Vagina (tissue), 2 donors: ENCODE results near the gene TCF3. TPM values are rescaled to one million over a fixed set of nuclear protein-coding genes. Genes with fewer than 3 reads are reported as not detected.
"Not testable (repeated sequence)": the region's sequence is repeated elsewhere in the genome, so short reads cannot be mapped to it uniquely, and the experiment has no call there.

Experiments used
- DNase-seq, 2 donors: peaks; one replicate each; pipeline ENCODE4 v3.0.0-alpha.2; 2017; ENCODE audit errors: extremely low spot score in 2 of 2
- H3K27ac ChIP-seq: fragments of 200-600 bp; sonication (generic); one replicate; pipeline ENCODE4 v1.5.1; 2019
- H3K27me3 ChIP-seq: fragments of 200-600 bp; sonication (generic); one replicate; pipeline ENCODE4 v1.5.1; 2019
- H3K36me3 ChIP-seq, 2 donors: fragments of 200-600 bp; sonication (generic); one replicate each; pipeline ENCODE4 v1.5.1; 2017 to 2019
- H3K4me1 ChIP-seq: fragments of 200-600 bp; sonication (generic); one replicate; pipeline ENCODE4 v1.5.1; 2019
- H3K4me3 ChIP-seq, 2 donors: fragments of 200-600 bp; sonication (generic); 1 replicate in 1 of 2; 2 replicates in 1 of 2; pipeline ENCODE4 v1.5.1; 2016 to 2019
- H3K9me3 ChIP-seq: fragments of 200-600 bp; sonication (generic); one replicate; pipeline ENCODE4 v1.5.1; 2019
- POLR2A ChIP-seq, 2 donors: fragments of 450-650 bp; IDR thresholded peaks; one replicate each; pipeline ENCODE4 v1.6.1; 2017; ENCODE audit warnings: antibody characterized with exemption in 2 of 2, mild to moderate bottlenecking in 2 of 2, moderate library complexity in 2 of 2
- POLR2AphosphoS5 ChIP-seq, 2 donors: sonication (generic); formaldehyde crosslinking; IDR thresholded peaks; one replicate each; pipeline ENCODE4 v1.9.0; 2017; ENCODE audit warnings: antibody characterized with exemption in 2 of 2, mild to moderate bottlenecking in 2 of 2, low read depth in 1 of 2; ENCODE audit not compliant: insufficient read depth in 1 of 2
- intact Hi-C: fragments of 100-400 bp; cut with DNase I; formaldehyde crosslinking; loops from one replicate; pipeline ENCODE4 v1.15.1; 2023
- total RNA-seq: library from RNA; depleted of rRNA; stranded (reverse); fragments of >200 nt; gene quantifications from one replicate; pipeline ENCODE4 v1.2.3, GENCODE V29; 2016
- TF ChIP-seq, protein P1 (sequence below), 3 experiments: fragments of 450-650 bp in 2 of 3; fragments of 200-600 bp in 1 of 3; sonication (generic) in 1 of 3; IDR thresholded peaks; one replicate each; pipeline ENCODE4 v1.5.1; 2017 to 2019; ENCODE audit warnings: antibody characterized with exemption in 3 of 3, mild to moderate bottlenecking in 2 of 3, moderate library complexity in 2 of 3

TCF3 gene
- total RNA-seq, 1 donor from 2014 or later: 26.0 TPM

DNA sequence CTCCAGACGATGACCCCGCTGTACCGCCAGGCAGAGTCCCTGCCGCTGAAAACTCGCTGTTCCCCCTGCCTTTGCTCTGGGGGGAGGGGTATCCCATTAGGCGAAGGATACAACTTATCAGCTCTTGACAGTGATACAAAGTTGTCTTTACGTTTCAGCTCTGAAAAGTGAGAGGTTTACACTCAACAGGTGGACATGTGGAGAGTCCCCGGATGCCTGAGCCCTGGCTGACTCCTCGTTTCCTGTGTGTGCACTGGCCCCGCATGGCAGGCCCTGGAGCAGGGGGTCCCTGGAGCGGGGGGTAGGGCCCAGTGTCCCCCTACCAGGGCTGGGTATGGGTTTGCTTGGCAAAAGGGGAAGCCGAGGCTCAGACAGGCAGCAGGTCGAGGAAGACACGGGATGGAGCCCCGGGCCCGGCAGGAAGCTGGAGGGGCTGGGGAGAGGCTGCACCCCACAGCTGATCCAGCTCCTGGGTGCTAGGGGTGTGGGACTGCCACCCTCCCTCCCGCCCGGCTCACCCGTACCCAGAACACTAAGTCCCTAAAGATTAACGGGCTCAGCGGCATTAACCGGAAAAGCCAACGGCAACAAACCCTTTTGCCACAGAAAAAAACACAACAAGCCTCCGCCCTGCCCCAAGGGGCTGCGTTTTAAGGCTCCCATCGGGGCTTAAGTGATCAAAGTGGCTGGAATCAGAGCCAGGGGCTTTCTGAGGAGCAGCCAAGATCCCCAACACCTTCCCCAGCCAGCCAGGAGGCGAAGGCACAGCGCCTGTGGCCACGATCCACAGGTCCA is 5.6 kb downstream of the TCF3 start:
- TF ChIP-seq POLR2AphosphoS5 (IDR thresholded peaks at IDR 0.05; ENCODE audit: insufficient read depth in 1 of 2, low read depth in 1 of 2) (no peak), POLR2A (IDR thresholded peaks at IDR 0.05) (no peak)
- TF ChIP-seq, protein P1, sequence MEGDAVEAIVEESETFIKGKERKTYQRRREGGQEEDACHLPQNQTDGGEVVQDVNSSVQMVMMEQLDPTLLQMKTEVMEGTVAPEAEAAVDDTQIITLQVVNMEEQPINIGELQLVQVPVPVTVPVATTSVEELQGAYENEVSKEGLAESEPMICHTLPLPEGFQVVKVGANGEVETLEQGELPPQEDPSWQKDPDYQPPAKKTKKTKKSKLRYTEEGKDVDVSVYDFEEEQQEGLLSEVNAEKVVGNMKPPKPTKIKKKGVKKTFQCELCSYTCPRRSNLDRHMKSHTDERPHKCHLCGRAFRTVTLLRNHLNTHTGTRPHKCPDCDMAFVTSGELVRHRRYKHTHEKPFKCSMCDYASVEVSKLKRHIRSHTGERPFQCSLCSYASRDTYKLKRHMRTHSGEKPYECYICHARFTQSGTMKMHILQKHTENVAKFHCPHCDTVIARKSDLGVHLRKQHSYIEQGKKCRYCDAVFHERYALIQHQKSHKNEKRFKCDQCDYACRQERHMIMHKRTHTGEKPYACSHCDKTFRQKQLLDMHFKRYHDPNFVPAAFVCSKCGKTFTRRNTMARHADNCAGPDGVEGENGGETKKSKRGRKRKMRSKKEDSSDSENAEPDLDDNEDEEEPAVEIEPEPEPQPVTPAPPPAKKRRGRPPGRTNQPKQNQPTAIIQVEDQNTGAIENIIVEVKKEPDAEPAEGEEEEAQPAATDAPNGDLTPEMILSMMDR (IDR thresholded peaks at IDR 0.05): no peak
- intact Hi-C loops: no loop called here
- no peaks in the 10 kb centered on the region for H3K27me3 ChIP-seq
- H3K4me1 ChIP-seq: peaks cover 23% of the 10 kb centered on the region
- no peak overlapping the region for H3K4me3 ChIP-seq
- DNase-seq: no peak
- H3K27ac ChIP-seq: no peak overlapping the region
- peaks cover 0 to 4% of the 10 kb centered on the region in 2 donors for H3K36me3 ChIP-seq
- no peaks in the 10 kb centered on the region for H3K9me3 ChIP-seq

DNA sequence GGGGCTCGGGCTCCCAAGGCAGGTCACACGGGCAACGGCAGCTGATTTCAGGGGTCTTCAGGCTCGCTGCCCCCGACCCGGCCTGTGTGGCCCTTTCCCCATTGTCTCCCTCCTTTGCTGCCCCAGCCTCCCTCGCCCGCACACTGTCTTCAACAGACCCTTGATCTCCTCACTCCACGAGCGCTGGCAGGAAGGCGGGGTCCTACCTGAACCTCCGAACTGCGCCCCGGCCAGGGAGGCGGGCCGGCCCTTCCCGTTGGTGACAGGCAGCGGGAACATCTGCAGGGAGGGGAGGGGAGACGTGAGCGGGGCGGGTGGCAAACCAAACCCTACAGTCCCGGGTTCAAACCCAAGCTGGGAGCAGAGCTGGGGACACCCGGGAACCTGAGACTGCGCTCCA is 6.3 kb downstream of the TCF3 start:
- Histone ChIP-seq H3K27ac (no peak overlapping the region), H3K36me3 (peaks cover 0 to 9% of the 10 kb centered on the region in 2 donors), H3K27me3 (no peaks in the 10 kb centered on the region), H3K4me1 (peaks cover 20% of the 10 kb centered on the region), H3K4me3 (no peak overlapping the region), H3K9me3 (no peaks in the 10 kb centered on the region)
- no peak for TF ChIP-seq POLR2A (IDR thresholded peaks at IDR 0.05)
- TF ChIP-seq, protein P1 (IDR thresholded peaks at IDR 0.05): no peak
- no peak for TF ChIP-seq POLR2AphosphoS5 (IDR thresholded peaks at IDR 0.05; ENCODE audit: insufficient read depth in 1 of 2, low read depth in 1 of 2)
- no peak for DNase-seq
- intact Hi-C loops: no loop called here

DNA sequence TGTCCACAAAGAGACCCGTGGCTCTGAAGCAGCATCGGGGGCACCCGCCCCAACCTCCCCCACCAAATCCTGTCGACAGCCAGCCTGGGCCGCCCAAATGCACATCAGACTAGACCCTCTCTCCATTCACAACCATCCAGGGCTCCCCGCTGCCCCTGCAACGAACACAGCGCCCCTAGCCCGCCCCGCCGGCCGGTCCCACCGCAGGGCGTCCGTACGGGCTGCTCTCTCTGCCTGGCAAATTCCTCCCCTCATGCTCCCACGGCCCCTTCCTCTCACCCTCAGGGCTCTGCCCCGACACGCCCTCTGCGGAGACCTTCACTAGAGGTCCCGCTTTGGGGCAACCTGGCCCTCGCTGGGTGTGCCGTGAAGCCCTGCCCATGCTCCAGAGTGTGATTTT is 7.1 kb downstream of the TCF3 start:
- H3K4me3 ChIP-seq: no peak overlapping the region
- H3K27me3 ChIP-seq: no peaks in the 10 kb centered on the region
- TF ChIP-seq POLR2A (IDR thresholded peaks at IDR 0.05) (no peak), POLR2AphosphoS5 (IDR thresholded peaks at IDR 0.05; ENCODE audit: insufficient read depth in 1 of 2, low read depth in 1 of 2) (no peak)
- TF ChIP-seq, protein P1 (IDR thresholded peaks at IDR 0.05): no peak
- H3K9me3 ChIP-seq: no peaks in the 10 kb centered on the region
- intact Hi-C loops: no loop called here
- no peak for DNase-seq
- H3K27ac ChIP-seq: no peak overlapping the region
- peaks cover 0 to 9% of the 10 kb centered on the region in 2 donors for H3K36me3 ChIP-seq
- peaks cover 11% of the 10 kb centered on the region for H3K4me1 ChIP-seq

DNA sequence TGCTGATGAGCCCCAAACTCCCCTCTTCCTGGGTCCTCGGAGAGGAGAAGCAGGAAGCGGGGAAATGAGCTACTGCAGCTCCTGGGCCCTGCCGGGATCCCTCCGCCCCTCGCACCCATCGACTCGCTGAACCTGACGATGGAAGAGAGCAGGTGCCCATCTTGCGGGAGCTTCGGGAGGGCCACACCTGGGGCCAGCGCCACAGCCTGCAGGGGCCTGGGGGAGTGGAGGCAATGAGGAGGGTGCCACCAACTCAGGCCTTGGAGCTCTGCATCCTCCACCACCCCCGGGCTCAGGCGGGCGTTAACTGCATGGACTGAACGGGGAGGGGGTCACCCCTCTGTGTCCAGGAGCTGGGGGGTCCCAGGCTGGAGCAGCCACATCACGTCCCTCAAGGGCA is 8.3 kb downstream of the TCF3 start:
- DNase-seq: no peak
- TF ChIP-seq, protein P1 (IDR thresholded peaks at IDR 0.05): no peak
- TF ChIP-seq POLR2AphosphoS5 (IDR thresholded peaks at IDR 0.05; ENCODE audit: insufficient read depth in 1 of 2, low read depth in 1 of 2): no peak
- TF ChIP-seq POLR2A (IDR thresholded peaks at IDR 0.05): no peak
- no peaks in the 10 kb centered on the region for H3K4me1 ChIP-seq
- intact Hi-C loops: no loop called here
- H3K27ac ChIP-seq: no peak overlapping the region
- no peaks in the 10 kb centered on the region for H3K9me3 ChIP-seq
- H3K36me3 ChIP-seq: peaks cover 0 to 10% of the 10 kb centered on the region in 2 donors
- no peaks in the 10 kb centered on the region for H3K27me3 ChIP-seq
- no peak overlapping the region for H3K4me3 ChIP-seq

DNA sequence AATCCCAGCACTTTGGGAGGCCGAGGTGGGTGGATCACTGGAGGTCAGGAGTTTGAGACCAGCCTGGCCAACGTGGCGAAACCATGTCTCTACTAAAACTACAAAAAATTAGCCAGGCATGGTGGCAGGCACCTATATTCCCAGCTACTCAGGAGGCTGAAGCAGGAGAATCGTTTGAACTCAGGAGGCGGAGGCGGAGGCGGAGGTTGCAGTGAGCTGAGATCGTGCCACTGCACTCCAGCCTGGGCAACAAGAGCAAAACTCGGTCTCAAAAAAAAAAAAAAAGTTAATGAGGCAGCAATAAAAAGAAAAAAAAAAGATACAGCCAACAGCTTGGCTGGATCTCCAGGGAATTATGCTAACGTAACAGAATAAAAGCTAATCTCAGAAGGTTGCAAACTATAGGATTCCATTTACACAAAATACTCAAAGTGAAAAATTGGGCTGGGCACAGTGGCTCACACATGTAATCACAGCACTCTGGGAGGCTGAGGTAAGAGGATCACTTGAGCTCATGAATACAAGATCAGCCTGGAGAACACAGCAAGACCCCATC is 11.4 kb downstream of the TCF3 start:
- H3K4me1 ChIP-seq, DNase-seq, H3K9me3 ChIP-seq, H3K27ac ChIP-seq, intact Hi-C loops, H3K4me3 ChIP-seq, H3K27me3 ChIP-seq: not testable (repeated sequence)
- peaks cover 0 to 13% of the 10 kb centered on the region in 2 donors for H3K36me3 ChIP-seq
